Stimulated activated CD4-positive, alpha-beta T cell treated with anti-CD3 and anti-CD28 coated beads, TNF-alpha, amount 100 ng/mL, for 48 hours (primary cell): ENCODE data around the gene INPPL1.

ENCODE experiments used
- DNase-seq, 3 donors: peaks; one replicate each; pipeline ENCODE4 v3.0.0-alpha.2; 2020; ENCODE audit warnings: low read depth in 3 of 3

The INPPL1 gene

DNA sequence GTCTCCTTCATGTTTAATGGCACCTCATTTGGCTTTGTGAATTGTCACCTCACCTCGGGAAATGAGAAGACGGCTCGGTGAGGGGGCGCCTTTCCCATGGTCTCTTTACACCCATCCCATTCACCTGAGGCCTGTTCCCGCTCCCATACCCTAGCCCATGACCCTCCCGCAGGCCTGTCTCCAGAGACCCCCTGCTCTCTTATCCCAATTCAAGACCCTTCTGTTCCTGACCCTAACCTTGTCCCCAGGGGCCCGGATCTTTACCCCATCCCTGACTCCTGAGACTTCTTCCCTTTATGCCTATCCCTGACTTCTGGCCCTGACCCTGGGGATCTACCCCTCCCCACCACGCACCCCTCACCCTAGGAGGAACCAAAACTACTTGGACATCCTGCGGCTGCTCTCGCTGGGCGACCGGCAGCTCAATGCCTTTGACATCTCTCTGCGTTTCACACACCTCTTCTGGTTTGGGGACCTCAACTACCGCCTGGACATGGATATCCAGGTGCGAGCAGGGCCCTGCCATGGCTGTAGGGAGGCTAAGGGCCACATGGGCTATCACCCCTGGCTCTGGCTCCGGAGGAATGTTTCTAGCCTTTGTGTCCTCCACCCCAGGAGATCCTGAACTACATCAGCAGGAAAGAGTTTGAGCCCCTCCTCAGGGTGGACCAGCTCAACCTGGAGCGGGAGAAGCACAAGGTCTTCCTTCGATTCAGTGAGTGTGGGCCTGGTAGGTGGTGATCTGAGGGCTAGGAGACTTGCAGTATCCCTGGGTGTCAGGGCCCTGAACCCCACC is 7.9 kb downstream of the INPPL1 start:
- no peak for DNase-seq

DNA sequence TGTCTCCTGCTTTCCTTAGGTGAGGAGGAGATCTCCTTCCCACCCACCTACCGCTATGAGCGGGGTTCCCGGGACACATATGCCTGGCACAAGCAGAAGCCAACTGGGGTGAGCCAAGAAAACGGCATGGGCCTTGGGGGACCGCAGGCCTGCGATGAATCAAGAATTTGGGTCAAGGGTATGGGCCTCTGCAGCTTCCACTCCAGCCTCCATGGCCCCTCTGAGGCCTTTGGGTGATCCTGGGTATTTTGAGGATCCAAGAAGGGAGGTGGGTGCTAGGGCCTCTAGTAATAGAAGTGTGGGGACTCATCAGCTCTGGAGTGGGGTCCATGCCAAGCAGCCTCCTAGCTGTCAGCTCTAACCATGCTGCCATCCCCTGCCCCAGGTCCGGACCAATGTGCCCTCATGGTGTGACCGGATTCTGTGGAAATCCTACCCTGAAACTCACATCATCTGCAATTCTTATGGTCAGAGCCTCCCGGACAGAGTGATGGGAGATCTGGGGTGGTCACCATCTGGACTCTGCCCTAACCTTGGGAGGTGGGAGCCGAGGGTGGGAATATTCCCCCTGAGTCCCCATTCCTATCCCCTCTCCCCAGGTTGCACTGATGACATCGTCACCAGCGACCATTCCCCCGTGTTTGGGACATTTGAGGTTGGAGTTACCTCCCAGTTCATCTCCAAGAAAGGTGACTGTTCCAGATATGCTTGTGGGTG is 8.6 kb downstream of the INPPL1 start:
- no peak for DNase-seq

DNA sequence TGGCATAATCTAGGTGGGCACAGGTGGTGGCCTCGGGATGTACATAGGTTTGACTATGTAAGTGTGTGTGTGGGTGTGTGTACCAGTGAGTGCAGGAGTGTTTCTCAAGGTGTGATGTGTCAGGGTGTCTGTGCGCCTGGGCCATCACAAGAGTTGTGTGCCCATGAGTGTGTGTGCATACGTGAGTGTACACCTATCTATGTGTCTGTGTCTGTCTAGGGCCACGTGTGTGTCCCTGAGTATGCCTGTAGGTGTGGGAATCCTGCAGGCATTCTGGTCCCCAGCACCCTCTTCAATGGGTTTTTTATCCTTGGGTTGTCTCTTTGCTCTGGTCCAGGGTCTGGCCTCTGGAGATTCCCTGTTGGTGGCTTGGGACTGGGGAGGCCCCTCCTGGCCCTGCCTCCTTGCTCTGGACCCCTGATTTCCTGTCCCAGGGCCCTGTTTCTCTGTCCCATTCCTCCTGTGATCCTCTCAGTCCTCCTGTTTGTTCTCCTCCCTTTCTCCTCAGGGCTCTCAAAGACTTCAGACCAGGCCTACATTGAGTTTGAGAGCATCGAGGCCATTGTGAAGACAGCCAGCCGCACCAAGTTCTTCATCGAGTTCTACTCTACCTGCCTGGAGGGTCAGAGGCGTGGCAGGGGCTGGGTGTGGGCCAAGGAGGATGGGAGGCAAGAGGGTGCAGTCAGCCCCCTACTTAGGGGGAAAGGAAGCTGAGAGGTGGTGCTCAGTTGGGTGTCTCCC is 9.4 kb downstream of the INPPL1 start:
- DNase-seq, result no peak

DNA sequence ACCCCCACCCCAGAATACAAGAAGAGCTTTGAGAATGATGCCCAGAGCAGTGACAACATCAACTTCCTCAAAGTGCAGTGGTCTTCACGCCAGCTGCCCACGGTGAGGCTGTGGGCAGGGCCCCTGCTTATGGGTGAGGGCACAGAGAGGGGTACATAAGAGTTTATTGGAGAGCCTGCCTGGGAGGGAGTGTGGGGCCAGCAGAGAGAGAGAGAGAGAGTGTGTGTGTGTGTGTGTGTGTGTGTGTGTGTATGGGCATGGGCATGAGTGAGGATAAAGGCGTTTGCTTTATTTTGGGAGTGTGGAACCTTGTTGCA is 9.9 kb downstream of the INPPL1 start:
- no peak for DNase-seq

DNA sequence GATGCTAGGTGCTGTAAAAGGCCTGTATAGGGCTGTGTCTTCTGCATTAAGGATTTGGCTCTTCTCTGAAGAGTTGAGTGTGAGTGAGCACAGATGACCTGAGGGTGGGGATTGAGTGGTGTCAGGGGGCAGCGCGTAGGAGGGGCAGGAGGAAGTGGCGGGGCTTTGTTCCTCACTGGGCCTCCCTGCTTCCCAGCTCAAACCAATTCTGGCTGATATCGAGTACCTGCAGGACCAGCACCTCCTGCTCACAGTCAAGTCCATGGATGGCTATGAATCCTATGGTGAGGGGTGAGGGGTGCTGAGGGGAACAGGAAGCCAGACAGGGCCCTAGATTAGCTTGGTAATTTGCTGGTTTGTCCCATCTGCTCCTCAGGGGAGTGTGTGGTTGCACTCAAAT is 10.4 kb downstream of the INPPL1 start:
- DNase-seq, result no peak

DNA sequence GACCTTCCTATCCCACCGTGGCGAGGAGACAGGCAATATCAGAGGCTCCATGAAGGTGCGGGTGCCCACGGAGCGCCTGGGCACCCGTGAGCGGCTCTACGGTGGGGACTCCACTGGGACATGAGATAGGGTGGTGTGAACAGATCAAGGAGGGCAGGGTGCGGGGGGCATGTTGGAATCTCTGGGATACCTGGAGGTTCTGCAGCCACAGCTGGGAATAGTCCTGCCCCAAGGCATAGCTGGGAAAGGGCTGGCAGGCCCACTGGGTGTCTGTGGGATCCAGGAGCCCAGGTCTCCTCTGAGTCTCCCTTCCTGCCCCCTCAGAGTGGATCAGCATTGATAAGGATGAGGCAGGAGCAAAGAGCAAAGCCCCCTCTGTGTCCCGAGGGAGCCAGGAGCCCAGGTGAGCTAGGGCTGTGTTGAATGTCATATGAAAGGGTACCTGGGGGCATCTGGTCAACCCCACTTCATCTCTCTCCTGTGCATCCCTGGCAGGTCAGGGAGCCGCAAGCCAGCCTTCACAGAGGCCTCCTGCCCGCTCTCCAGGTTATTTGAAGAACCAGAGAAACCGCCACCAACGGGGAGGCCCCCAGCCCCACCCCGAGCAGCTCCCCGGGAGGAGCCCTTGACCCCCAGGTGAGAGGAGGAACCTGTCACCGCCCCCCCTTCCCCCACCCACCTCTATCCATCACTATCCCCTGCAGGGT is 10.9 kb downstream of the INPPL1 start:
- no peak for DNase-seq

DNA sequence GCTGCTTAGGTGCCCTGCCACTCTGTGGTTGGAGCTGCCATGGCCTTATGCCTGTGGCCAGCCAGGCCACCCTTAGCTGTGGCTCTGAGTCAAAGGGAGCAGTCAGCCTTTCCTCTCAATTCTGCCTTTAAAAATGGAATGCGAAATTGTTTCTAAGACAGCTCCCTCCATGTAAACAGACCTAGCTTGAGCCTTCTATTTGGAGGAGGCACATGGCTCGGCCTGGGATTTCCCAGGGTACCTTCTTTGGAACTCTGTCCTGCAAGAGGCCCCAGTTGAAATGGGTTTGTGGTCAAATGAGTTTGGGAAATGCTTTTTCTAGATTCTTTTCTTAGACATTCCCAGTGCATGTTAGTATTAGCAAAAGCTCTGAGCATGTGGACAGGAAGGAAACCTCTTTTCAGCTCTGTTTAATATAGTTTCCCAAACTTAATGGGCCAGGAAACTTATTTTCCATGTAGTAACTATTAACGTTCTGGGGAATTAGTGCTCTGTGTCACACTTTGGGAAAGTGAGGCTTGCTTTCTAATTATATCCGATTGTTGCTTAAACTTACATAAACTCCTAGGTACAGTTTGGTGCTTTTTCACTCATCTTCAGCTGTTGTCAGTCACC is 11.6 kb downstream of the INPPL1 start:
- no peak for DNase-seq

DNA sequence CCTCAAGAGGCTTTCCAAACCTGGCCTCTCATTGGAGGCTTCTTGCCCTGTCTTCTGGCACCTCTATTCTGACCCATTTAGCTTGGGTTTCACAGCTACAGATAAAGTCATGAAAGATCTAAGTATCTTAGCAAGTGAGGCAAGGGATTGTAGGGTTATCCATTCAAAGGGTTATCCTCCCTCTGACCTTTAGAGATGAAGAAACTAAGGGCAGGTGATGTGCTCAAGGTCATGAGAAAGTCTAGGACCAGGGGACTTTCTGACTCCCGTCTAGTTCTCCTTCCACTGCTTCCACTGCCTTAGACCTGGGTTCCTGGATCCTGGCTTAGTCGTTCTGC is 12.2 kb downstream of the INPPL1 start:
- no peak for DNase-seq

DNA sequence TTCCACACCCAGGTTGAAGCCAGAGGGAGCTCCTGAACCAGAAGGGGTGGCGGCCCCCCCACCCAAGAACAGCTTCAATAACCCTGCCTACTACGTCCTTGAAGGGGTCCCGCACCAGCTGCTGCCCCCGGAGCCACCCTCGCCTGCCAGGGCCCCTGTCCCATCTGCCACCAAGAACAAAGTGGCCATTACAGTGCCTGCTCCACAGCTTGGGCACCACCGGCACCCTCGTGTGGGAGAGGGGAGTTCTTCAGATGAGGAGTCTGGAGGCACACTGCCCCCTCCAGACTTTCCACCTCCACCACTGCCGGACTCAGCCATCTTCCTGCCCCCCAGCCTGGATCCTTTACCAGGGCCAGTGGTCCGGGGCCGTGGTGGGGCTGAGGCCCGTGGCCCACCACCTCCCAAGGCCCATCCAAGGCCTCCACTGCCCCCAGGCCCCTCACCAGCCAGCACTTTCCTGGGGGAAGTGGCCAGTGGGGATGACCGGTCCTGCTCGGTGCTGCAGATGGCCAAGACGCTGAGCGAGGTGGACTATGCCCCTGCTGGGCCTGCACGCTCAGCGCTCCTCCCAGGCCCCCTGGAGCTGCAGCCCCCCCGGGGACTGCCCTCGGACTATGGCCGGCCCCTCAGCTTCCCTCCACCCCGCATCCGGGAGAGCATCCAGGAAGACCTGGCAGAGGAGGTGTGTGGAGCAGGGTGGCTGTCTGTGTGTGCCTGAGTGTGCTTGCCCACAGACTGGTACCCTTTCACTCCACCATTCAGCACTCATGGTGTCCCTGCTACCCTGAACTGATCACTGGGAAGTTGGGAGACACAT is 12.8 kb downstream of the INPPL1 start:
- no peak for DNase-seq

DNA sequence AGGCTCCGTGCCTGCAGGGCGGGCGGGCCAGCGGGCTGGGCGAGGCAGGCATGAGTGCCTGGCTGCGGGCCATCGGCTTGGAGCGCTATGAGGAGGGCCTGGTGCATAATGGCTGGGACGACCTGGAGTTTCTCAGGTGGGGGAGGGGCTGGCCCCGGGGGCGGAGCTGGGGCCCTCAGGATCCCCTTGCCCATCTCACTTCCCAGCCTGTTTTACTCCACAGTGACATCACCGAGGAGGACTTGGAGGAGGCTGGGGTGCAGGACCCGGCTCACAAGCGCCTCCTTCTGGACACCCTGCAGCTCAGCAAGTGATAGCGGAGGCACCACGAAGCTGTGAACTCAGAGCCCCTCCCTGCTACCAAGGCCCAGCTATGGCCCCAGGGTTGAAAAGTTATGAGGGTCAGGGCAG is 13.5 kb downstream of the INPPL1 start:
- peak in 1 of 3 donors; percentile 46 for DNase-seq

DNA sequence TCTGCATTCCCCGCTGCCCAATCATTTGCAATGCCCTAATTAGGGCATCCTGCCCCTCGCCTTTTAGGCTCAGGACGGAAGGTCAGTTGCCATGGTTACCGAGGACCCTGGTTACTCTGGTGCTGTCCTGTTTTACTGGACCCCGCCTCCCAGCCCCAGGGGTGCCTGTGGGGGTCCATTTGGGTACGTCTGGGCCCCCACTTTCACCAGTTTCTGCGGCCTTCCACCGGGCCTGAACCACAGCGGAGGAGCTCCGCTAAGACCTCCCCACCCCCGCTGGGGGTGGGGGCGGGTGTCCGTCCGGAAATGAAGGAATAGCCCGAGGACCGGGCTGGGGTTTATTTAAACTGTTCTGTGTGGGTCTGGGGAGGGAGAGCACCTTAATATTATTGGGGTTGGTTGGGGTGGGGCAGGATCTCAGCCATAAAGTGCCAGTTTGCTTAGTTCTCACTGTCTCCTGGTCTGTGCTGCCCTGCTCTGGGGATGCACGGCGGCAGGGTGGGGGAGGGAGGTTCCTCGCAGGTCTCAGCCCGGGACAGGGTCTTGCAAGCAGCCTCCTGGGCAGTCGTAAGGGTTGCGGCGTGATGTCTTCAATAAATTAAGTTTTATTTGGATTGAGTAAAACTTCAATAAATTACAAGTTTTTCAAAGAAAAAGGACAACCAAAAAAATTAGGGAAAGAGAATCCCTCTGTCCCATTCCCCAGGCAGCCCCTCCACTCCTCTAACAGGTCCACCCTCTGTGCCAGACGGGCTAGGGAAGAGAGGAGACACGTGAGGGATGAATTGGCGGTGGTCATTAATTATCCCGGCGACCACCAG is 14.1 kb downstream of the INPPL1 start:
- DNase-seq, result no peak

DNA sequence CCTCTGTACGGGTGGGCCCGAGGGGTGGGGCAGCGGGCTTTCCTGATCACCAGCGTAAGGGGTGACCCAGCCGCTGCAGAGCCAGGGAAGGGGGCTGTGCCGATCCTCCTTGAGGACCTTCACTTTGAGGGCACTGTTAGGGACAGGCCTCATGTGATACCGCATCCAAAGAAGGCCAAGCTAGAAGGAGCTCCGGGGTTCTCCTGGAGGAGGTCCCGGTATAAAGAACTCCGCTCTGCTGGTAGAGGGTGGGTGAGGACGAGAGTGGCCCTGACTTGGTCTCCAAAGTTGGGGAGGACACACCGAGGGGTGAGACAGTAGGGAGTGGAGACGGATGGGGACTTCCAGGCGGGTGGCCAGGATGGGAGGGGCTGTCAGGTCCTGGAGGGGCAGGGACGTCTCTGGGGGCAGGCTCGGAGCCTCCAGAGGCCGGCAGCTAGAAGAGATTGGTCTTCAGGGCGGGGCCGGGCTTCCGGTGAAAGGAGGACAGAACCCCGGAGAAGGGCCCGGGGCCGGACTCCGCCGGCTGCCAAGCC is 14.8 kb downstream of the INPPL1 start:
- no peak for DNase-seq

DNA sequence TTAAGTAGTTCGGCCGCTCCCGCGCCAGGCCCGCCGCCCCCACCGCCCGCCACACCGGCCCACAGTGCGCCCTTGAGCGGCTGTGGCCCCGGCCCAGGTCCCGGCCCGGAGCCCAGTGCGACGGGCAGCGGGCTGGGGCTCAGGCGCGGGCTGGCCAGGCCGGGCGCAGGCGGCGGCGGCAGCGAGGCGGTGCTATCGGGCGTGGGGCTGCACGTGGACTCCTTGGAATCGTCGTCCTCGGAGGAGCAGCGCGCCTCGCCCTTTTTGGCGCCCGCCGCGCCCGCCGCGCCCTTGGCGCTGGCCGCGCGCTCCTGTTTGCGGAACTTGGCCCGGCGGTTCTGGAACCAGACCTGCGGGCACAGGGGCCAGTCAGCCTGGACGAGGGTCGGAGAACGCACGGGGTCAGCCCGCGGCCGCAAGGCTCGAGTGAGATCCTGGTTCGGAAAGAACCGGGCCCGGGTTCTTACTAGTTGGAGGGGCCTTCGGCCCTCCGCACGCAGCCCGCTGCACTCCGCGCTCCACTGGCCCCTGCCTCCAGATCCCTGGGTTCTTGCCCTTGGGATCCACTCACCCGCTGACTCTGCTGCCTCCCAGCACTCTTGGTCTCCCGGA is 15.4 kb downstream of the INPPL1 start:
- no peak for DNase-seq

DNA sequence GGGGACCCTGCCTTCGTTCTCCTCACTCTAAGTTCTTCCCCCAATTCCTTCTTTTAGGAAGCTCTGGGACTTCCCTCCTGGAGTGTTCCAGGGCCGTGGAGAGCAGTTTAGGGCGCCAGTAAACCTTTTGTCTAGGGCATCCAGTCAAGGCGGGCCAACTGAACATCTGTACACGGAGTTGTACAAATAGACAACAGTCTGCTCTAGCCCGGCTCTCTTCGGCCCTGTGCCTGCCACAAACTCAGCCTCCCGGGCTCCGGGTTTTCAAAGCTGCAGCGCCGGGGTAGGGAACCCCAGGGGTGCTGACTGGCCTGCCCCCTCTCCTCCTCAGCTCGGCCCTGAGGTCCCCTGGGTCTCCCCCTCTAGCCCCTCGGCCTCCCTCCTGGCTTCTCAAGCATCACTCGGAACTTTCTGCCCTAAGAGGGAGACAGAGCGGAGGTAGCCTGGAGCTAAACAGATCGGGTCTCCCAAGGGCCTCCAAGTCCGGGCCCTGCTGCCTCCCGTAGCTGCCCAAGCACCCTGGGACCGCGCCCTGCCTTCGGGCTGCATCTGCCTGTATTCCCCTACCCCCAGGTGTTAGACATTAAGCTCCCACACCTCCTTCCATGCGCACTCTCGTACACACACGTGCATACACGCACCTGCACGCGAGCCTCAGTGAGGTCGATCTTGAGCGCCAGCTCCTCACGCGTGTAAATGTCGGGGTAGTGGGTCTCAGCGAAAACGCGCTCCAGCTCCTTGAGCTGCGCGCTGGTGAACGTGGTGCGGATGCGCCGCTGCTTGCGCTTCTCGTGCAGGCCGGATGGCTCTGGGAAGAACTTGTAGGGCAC is 16.1 kb downstream of the INPPL1 start:
- no peak for DNase-seq

DNA sequence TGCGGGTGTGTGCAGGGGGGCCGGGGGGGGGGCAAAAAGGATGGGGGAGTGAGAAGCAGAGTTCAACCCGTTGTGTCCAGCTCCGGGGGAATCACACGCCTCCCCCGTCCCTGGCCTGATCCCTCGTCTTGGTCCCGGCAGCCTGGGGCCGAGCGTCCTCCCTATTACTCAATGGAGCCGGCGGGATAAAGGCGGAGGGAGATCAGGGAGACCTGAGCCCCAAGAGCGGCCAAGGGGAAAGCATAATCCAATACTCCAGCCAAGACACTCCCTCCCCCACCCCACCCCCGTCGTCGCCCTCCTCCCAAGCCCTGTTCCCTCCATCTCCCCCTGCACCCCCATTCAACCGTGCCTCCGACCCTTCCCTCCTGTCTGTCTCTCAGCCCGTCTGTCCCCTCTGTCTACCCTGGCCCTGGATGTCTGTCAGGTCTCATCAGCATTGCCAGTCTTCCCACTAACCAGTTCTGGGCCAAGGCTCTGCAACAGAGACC is 16.8 kb downstream of the INPPL1 start:
- no peak for DNase-seq

DNA sequence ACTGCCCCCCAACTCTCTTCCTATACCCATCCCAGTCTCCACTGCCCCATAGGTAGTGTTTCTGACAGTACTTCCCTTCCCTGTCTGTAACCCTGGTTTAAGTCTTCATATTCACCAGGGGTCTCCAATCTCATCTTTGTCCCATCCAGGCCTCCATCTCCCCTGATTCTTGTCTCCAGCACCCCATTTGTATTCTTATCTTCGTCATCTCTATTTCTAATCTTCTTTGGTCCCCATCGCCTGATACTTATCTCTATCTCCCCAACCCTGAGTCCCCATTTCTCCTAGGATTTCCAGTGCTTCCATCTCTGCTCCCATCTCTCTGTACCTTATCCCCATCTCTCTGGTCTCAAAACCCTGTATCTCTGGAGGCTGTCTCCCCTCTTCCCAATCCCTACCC is 17.6 kb downstream of the INPPL1 start:
- DNase-seq, result no peak

DNA sequence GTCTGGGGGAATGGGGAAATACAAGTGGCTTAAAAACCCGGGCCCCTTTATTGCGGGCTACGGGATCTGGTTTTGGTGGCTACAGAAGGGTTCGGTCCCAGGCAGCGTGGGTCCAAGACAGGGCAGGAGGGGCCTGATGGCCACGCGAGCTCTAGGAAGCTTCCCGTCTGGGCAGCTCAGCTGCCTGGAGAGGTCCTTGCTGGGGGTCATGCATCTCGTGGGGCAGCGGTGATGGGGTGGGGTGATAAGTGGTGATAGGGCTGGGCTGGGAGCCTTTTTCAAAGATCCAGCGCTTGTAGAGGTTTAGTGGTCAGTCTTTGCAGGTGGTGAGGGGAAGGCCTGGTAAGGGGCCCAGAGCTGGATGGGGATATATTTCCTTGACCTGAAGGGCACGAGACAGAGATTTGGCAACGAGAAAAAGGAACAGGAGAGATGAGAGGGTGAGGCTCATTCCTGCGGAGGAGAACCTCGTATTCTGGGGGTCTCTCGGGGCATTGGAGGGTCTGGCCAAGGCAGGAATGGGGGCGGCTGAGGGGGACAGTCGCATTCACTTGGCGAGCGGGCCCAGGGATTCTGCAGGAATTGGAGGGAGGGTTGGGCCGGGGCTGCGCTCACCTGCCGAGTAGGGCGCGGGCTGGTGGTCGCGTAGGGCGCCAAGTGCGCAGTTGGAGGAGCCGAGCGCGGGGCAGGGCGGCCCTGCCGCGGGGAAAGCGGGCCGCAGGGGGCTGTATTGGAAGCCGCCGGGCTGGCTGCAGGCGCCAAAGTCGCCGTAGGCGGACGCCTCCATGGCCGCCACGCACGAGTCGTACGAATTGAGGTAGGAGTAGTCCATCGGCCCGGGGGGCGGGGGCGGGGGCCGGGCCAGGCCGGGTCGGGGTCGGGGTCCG is 18.8 kb downstream of the INPPL1 start:
- no peak for DNase-seq

DNA sequence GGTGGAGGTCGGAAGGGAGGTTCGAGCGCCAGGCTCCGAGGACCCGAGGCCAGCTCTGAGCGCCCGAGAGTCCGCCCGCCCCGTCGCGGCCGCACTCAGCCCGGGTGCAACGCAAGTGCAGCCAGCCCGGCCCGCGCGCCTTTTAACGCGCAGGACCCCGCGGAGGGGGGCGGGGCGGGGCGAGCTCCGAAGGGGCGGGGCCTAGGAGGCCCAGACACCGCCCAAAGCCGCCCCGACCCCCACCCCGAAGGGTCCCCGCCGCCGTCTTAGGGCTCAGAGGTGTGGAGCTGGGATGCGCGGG is 19.4 kb downstream of the INPPL1 start, which contains the start of gene PHOX2A:
Gene PHOX2A (minus strand): TSS at position 117 of the 301 bp plus-strand sequence. CDS start 172 bp downstream, outside the sequence.
- DNase-seq, result no peak
